D341Med (cell line): ENCODE measurements around the gene RS1.

ENCODE experiments used
- DNase-seq: peaks from one replicate; pipeline ENCODE4 v3.0.0; 2012; ENCODE audit warnings: low spot score

Gene RS1

DNA sequence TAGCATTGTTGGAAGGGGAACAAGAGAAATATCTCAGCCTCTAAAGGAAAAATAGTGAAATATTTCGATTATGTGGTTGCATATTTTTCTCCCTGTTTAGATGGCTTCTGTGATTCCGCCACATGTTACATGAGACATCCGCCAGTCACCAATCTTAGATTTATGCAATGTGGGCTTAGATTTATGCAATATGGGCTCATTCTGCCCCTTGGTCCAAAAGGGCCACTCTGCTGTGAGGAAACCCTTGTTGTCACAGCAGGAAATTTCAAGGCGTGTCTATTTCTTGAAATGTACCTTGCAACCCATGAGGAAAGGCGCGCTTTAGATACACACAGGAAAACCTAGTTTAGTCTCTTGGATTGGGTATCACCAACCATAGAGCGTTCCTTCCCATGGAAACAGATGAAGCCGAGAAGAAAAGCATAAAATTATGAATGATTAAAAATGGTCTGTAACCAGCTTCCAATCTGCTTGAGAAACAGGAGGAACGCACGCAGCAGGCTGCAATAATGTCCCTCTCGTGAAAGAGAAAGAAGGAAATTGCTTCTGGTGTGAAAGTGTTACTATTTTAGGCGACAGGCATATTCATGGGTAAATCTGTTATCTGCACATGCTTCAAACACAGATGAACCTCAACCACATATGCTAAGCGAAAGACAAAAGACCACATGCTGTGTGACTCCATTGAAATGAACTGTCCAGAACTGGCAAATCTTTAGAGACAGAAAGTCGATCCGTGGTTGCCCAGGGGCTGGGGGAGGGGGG is 3.7 kb downstream of the RS1 start:
- no peak for DNase-seq

- DNase-seq = no peak
Observed at GRCh38 chrX:18666614-18667013, 5.3 kb downstream of the RS1 start.

DNA sequence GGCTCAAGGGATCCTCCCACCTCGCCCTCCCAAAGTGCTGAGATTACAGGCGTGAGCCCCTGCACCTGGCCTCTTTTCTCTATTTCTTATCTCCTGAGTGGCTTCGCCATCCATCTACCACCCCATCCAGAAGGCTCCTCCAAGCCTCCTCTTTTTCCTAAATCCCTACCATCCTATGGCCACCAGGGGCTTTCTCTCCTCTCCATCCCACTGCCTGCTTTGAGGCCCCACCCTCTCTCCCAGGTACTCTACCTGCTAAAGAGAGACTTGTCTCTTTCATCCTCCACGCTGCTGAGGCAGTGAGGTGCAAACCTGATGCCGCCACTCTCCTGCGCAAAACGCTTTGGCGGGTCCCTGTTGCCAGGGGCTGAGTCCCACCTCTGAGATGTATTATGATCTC is 7.0 kb downstream of the RS1 start:
- DNase-seq = no peak

DNA sequence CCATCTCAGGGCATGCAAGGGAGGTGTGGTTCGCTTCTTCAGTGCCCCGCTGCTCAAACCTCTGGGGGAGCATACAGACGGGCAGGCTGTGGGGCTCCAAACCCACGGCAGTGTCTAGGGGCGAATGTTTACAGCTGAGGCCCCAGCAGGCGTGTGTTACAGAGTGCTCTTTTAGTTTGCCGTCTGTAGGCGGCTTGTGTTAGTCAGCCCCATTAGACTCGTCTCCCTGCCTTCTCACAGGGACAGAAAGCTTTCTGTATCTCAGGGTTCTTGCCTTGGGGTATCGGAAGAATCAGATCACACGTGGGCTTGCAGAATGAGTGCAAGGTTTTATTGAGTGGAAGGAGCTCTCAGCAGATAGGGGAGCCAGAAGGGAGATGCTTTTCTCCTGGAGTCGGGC is 10.6 kb downstream of the RS1 start:
- DNase-seq = no peak

DNA sequence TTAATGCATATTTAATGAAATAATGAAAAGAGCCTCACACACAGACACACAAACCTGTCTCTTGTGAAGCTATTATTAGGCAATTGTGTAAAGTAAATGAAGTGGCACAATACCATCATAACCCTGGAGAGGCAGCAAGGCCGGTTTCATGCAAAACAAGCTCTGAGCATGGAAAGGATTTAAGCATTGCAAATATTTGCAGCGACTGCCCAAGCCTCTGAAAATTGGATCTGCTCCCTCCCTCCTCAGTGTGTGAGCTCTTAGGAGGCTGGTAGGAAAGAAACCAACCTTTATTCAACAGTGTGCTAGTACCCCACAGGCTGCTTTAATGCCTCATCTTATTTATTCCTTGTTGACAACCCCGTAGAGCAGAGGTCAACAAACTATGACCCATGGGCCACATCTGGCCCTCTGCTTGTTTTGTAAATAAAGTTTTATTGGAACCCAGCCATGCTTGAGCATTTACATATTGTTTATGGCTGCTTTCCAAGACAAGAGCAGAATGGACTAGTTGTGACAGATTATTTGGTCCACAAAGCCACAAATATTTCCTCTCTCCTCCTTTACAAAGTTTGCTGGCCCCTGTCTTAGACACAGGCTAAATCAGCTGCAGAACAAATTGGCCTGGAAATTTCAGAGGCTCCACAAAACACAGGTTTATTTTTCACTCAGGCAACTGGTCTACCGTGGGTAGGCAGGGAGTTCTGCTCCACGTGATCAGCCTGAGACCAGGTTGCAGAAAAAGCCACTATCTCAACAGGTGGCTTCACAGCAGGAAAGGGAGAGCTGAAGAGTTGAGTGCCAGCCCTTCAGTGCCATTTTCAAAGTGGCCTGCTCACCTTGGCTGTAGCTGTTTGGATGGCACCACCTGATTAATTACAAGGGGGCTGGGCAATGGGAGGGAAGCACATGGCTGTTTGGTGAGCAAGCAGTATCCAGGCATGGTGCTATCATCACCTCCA is 16.8 kb downstream of the RS1 start:
- DNase-seq = no peak

- no peak for DNase-seq
Observed at GRCh38 chrX:18652636-18653035, 19.3 kb downstream of the RS1 start.

GRCh38 chrX:18650662-18651061 is 21.2 kb downstream of the RS1 start:
- DNase-seq = no peak

DNA sequence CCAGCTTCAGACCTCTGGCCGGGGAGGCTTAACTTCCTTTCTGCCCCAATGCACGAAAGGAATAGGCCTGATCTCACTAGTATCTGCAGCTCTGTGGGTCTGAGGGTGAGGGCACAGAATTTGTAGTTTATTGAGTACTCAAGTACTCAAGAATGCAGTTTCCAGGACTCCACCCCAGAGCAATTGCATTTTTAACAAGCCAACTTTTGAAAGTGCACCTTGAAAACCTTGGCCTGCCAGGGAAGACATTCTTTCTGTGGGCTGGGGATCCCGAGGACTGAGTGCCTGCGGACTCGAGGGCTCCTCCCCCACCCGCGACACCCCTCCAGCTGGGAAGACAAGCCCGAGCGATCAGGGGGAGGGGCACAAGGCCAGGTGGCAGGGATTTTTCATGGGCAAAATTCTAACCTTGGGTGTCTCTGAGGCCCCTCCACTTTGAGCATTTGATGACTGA is 22.4 kb downstream of the RS1 start:
- DNase-seq = no peak

DNA sequence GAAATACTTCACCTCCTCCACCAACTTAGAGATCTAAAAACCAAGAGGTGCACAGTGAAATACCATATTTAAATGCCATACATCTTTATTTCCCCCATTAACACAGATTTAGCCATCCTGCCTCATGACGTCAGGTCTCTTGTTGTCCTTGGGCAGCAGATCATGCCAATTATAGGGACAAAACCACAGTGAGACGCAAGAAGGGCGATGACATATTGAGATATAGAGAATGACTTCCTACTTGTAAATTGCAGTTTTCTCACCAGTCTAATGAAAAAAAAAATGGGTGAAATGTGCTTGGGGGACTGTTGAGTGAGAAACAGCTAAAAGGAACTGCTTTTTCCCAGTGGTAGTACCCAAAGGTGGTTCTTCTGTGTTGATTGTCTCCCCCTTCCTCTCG is 24.3 kb downstream of the RS1 start:
- no peak for DNase-seq

DNA sequence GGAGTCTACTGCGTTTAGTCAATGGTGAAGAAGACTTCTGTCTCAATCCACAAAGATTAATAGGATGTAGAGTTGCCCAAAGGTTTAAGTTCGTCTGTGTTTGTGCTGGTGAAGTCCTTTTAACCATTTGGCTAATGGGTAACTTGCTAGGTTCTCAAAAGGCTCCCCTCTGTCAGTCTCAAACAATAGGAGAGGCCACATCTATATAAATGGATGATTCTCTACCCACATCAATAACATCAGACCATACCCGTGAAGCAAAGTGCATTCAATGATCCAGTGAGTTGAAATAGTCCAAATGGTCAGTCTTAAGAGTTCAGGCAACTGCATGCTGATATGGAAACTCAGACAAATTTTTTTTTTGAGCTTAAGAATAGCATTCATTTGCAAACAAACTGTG is 28.1 kb downstream of the RS1 start:
- DNase-seq = no peak

GRCh38 chrX:18643243-18643642 is 28.7 kb downstream of the RS1 start:
- DNase-seq = no peak

DNA sequence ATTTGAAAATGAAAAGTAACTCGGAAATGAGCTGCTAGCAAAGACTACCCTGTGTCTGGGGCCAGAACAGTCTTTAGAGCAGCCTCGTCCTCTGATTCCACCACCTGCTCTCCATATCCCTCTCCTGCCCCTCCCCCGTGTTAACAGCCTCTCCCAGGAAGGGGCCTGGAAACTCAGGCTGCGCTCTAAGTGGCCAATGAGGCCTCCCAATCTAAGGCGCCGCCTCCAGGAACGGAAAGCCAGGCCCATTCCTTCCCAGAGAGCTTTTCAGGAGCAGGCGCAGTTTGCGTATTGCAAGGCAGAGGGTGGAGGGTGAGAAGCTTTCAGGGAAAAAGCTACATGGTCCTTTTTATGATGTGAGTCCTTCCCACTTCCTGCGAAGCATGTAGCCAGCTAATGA is 31.2 kb downstream of the RS1 start:
- DNase-seq = no peak

DNA sequence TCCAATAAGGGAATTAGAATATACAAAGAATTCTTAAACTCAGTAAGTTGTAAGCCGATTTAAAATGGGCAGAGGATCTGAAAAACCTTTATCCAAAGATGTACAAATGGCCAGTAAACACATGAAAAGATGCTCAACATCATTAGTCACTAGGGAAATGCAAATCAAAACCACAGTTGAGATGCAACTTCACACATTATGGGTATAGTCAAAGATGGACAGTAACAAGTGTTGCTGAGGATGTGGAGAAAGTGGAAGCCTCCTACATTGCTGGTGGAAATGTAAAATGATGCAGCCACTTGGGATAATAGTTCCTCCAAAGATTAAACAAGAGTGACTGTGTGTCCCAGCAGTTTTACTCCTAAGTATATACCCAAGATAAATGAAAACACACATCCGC is 32.6 kb downstream of the RS1 start:
- DNase-seq = no peak

DNA sequence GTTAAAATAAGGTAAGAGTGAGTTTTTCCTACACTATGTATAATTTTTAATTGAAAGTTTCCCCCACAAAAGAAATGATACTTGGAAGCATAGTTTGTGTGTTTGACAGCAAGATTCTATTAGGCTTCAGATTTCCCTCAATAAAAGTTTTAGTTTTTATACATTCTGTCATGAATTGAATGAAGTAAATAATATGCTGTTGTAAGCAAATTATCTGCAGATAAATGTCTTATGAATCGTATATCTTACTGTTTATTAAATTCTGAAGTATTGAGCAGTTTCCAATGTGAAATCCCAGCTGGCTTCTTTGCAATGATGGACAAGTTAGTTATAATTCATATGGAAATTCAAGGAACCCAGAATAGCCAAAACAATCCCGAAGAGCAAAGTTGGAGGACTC is 33.5 kb downstream of the RS1 start:
- no peak for DNase-seq

DNA sequence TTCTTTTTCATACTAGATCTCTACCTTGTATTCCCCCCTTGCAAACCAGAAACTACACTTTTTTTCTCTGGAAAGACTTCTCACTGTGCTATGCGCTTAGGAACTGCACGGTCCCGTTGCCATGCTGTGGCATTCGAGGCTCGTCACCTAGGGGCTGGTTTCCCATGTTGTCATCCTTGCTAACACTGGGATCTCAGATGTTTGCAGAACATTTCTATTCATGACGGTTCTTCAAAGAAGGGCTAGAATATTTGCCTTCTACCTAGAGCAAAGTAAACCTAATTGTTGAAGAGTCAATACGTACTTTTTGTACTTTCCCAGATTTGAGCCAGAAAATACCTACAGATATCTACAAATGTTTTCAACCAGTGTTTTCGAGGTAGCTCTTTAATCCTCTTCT is 41.0 kb downstream of the RS1 start:
- DNase-seq = no peak

DNA sequence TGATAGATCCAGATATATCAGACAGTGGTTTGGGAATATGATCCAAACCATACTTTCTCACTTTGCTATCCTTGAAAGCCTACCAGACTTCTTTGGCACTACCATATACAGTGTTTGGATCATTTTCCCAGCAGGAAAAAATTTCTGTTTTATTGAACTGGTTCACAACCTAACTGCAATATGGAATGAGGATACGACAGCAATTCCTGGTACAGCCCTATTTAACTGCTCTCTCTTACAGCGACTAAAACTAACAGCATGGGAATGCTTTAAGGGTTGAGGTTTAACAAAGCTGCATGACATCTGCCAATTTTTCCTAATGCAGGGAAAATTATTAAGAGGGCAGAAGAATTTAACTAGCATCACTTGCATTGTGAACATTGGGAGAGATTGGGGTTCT is 47.3 kb downstream of the RS1 start:
- DNase-seq = no peak

DNA sequence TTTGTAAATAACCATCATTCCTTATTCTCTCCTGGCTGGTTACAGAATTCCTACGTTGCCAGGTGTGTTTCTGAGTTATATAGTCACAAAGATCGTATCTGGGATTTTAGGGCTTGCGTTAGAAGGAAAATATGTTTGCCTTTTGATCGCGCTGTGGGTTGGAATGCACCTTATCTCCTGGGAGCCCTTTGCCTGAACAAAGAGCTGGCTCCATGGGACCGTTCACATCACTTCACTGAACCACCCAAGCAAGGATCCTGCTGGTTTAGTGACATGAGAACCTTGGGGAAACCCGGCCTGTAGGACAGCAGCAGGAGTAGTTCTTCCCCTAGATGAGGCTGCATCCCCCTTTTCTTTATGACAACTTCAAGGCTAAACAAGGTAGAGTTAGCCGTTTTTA is 51.6 kb downstream of the RS1 start:
- DNase-seq = no peak

GRCh38 chrX:18619288-18619687 is 52.6 kb downstream of the RS1 start:
- no peak for DNase-seq

- no peak for DNase-seq
Observed at GRCh38 chrX:18617407-18617750, 54.5 kb downstream of the RS1 start.

- DNase-seq = no peak
Observed at GRCh38 chrX:18616688-18617406, 55.1 kb downstream of the RS1 start.

DNA sequence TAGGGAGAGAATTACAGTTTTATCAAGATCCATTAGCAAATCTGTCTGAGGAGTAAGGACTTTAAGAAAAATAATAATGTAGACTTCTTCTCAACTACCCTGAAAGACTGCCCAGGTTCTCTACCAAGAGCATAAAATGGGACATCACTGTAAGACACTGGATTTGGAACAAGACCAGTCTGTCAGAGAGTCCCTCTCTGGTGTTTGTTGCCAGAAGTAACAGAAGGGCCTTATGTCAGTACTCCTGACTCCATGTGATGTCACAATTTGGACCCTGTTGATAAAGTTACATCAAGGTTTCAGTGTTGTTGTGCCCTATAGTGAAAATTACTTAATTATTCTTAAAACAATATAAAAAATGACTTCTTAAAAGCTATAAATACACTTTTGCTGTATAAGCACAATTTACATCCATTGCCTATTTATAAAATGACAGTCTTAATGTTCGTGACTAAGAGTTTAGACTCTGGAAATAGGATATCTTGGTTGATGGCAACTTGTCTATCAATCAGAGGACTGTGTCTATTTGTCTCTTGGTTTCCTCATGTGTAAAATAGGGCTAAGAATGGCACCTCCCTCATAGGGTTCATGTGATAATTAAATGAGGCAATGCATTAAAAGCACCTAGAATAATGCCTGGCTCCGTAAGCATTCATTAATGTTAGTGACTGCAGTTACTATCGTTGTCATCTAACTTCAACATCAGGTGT is 57.8 kb downstream of the RS1 start:
- no peak for DNase-seq

- DNase-seq = no peak
Observed at GRCh38 chrX:18607966-18608365, 63.9 kb downstream of the RS1 start.
